ENCODE measurements around the gene PCNX1.
"Not testable (repeated sequence)": the region's sequence is repeated elsewhere in the genome, so short reads cannot be mapped to it uniquely, and the experiment has no call there.

PCNX1 gene

GRCh38 chr14:71139294-71139946 is 232.2 kb downstream of the PCNX1 start:
- no peak for DNase-seq
- ATAC-seq (replicated peaks), result peak in 1 of 2 donors; percentile 2
- Mint-ChIP-seq H3K4me3 (no peak overlapping the region), H3K36me3 (peaks cover 0 to 3% of the 10 kb centered on the region in 2 donors), H3K9me3 (no peaks in the 10 kb centered on the region), H3K27me3 (peaks cover 0 to 13% of the 10 kb centered on the region in 2 donors), H3K27ac (no peak overlapping the region), H3K4me1 (peaks cover 24 to 42% of the 10 kb centered on the region in 2 donors)

GRCh38 chr14:71140157-71140556 is 232.9 kb downstream of the PCNX1 start:
- Mint-ChIP-seq H3K36me3 (peaks cover 0 to 3% of the 10 kb centered on the region in 2 donors), H3K4me1 (peaks cover 24 to 42% of the 10 kb centered on the region in 2 donors)

GRCh38 chr14:71141701-71142374 is 234.6 kb downstream of the PCNX1 start:
- H3K4me1 Mint-ChIP-seq, result peaks cover 24 to 42% of the 10 kb centered on the region in 2 donors

More at GRCh38 chr14:71140157-71140556, 232.9 kb downstream of the PCNX1 start:
- Mint-ChIP-seq H3K27ac (no peak overlapping the region), H3K27me3 (peaks cover 0 to 13% of the 10 kb centered on the region in 2 donors), H3K9me3 (no peaks in the 10 kb centered on the region), H3K4me3 (no peak overlapping the region)
- no peak for ATAC-seq (replicated peaks)
- DNase-seq, result no peak

GRCh38 chr14:71142375-71143038 is 235.2 kb downstream of the PCNX1 start:
- ATAC-seq (replicated peaks) (peak; percentile 72 to 73), DNase-seq (peak; percentile 42)
- Mint-ChIP-seq H3K27me3 (peaks cover 0 to 6% of the 10 kb centered on the region in 2 donors), H3K36me3 (no peaks in the 10 kb centered on the region), H3K27ac (no peak overlapping the region), H3K4me1 (peaks cover 24 to 42% of the 10 kb centered on the region in 2 donors), H3K9me3 (no peaks in the 10 kb centered on the region), H3K4me3 (peak overlapping the region in 1 of 2 donors; percentile 10)

More at GRCh38 chr14:71141701-71142374, 234.6 kb downstream of the PCNX1 start:
- Mint-ChIP-seq H3K27me3 (peaks cover 0 to 12% of the 10 kb centered on the region in 2 donors), H3K27ac (peak overlapping the region; percentile 69), H3K36me3 (no peaks in the 10 kb centered on the region), H3K9me3 (no peaks in the 10 kb centered on the region), H3K4me3 (peak overlapping the region in 1 of 2 donors; percentile 10)
- DNase-seq (no peak), ATAC-seq (replicated peaks) (no peak)

- ATAC-seq (replicated peaks), result no peak
- no peak for DNase-seq
- no peak overlapping the region for H3K27ac Mint-ChIP-seq
- H3K27me3 Mint-ChIP-seq, result peaks cover 0 to 4% of the 10 kb centered on the region in 2 donors
- peaks cover 24 to 40% of the 10 kb centered on the region in 2 donors for H3K4me1 Mint-ChIP-seq
- H3K36me3 Mint-ChIP-seq, result no peaks in the 10 kb centered on the region
- H3K4me3 Mint-ChIP-seq, result no peak overlapping the region
- H3K9me3 Mint-ChIP-seq, result no peaks in the 10 kb centered on the region
Observed at GRCh38 chr14:71143381-71144290, 236.4 kb downstream of the PCNX1 start.

GRCh38 chr14:71147335-71147734 is 240.1 kb downstream of the PCNX1 start:
- not testable (repeated sequence) for DNase-seq; H3K27me3 Mint-ChIP-seq; ATAC-seq (replicated peaks); H3K4me3 Mint-ChIP-seq; H3K27ac Mint-ChIP-seq
- H3K9me3 Mint-ChIP-seq, result peaks cover 15 to 21% of the 10 kb centered on the region in 2 donors
- peaks cover 10 to 14% of the 10 kb centered on the region in 2 donors for H3K4me1 Mint-ChIP-seq
- H3K36me3 Mint-ChIP-seq, result peaks cover 3 to 11% of the 10 kb centered on the region in 2 donors

- ATAC-seq (replicated peaks), result no peak
- Mint-ChIP-seq H3K36me3 (peaks cover 3 to 11% of the 10 kb centered on the region in 2 donors), H3K27me3 (no peaks in the 10 kb centered on the region), H3K27ac (no peak overlapping the region), H3K4me3 (no peak overlapping the region), H3K9me3 (peaks cover 15 to 21% of the 10 kb centered on the region in 2 donors), H3K4me1 (peaks cover 0 to 1% of the 10 kb centered on the region in 2 donors)
- no peak for DNase-seq
Observed at GRCh38 chr14:71148627-71149026, 241.4 kb downstream of the PCNX1 start.

GRCh38 chr14:71150737-71151136 is 243.5 kb downstream of the PCNX1 start:
- H3K36me3 Mint-ChIP-seq, result peaks cover 3 to 11% of the 10 kb centered on the region in 2 donors
- H3K9me3 Mint-ChIP-seq, result peaks cover 15 to 21% of the 10 kb centered on the region in 2 donors
- DNase-seq (no peak), ATAC-seq (replicated peaks) (no peak)
- H3K27ac Mint-ChIP-seq, result no peak overlapping the region
- H3K4me3 Mint-ChIP-seq, result no peak overlapping the region
- peaks cover 0 to 10% of the 10 kb centered on the region in 2 donors for H3K27me3 Mint-ChIP-seq
- H3K4me1 Mint-ChIP-seq, result no peaks in the 10 kb centered on the region

GRCh38 chr14:71155743-71156142 is 248.5 kb downstream of the PCNX1 start:
- ATAC-seq (replicated peaks) (no peak), DNase-seq (no peak)
- Mint-ChIP-seq H3K27ac (no peak overlapping the region), H3K9me3 (peaks cover 6 to 10% of the 10 kb centered on the region in 2 donors), H3K27me3 (peaks cover 22 to 25% of the 10 kb centered on the region in 2 donors), H3K36me3 (no peaks in the 10 kb centered on the region), H3K4me3 (no peak overlapping the region), H3K4me1 (no peaks in the 10 kb centered on the region)

GRCh38 chr14:71163050-71163841 is 256.0 kb downstream of the PCNX1 start:
- ATAC-seq (replicated peaks), result no peak
- Mint-ChIP-seq H3K4me3 (no peak overlapping the region), H3K36me3 (no peaks in the 10 kb centered on the region), H3K27me3 (peaks cover 16 to 29% of the 10 kb centered on the region in 2 donors), H3K9me3 (peaks cover 0 to 6% of the 10 kb centered on the region in 2 donors), H3K4me1 (peaks cover 14 to 15% of the 10 kb centered on the region in 2 donors), H3K27ac (no peak overlapping the region)
- DNase-seq, result no peak

- Mint-ChIP-seq H3K27ac (no peak overlapping the region), H3K36me3 (no peaks in the 10 kb centered on the region), H3K9me3 (peaks cover 0 to 6% of the 10 kb centered on the region in 2 donors), H3K4me1 (peaks cover 20 to 22% of the 10 kb centered on the region in 2 donors), H3K27me3 (peaks cover 22 to 29% of the 10 kb centered on the region in 2 donors), H3K4me3 (no peak overlapping the region)
- DNase-seq, result no peak
- no peak for ATAC-seq (replicated peaks)
Observed at GRCh38 chr14:71163842-71164629, 256.8 kb downstream of the PCNX1 start.

All from stimulated activated naive B cell treated with anti-CD40 and anti-IgM and Interleukin-4, amounts not matched to agents 10 μg/mL and 1 μg/mL and 100 μg/mL, for 72 hours (primary cell).